ENCODE data around the gene IFIT2.
"Not testable (repeated sequence)": the region's sequence is repeated elsewhere in the genome, so short reads cannot be mapped to it uniquely, and the experiment has no call there.

DNA sequence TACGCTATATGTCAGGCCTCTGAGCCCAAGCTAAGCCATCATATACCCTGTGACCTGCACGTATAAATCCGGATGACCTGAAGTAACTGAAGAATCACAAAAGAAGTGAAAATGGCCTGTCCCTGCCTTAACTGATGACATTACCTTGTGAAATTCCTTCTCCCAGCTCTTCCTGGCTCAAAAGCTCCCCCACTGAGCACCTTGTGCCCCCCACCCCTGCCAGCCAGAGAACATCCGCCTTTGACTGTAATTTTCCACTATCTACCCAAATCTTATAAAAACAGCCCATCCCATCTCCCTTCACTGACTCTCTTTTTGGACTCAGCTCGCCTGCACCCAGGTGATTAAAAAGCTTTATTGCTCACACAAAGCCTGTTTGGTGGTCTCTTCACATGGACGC is 17.1 kb upstream of the IFIT2 start:
- TF ChIP-seq, protein P1, sequence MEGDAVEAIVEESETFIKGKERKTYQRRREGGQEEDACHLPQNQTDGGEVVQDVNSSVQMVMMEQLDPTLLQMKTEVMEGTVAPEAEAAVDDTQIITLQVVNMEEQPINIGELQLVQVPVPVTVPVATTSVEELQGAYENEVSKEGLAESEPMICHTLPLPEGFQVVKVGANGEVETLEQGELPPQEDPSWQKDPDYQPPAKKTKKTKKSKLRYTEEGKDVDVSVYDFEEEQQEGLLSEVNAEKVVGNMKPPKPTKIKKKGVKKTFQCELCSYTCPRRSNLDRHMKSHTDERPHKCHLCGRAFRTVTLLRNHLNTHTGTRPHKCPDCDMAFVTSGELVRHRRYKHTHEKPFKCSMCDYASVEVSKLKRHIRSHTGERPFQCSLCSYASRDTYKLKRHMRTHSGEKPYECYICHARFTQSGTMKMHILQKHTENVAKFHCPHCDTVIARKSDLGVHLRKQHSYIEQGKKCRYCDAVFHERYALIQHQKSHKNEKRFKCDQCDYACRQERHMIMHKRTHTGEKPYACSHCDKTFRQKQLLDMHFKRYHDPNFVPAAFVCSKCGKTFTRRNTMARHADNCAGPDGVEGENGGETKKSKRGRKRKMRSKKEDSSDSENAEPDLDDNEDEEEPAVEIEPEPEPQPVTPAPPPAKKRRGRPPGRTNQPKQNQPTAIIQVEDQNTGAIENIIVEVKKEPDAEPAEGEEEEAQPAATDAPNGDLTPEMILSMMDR (conservative IDR thresholded peaks at IDR 0.05; ENCODE audit: low read length), result not testable (repeated sequence)
- TF ChIP-seq EZH2phosphoT487 (IDR thresholded peaks at IDR 0.05; ENCODE audit: borderline replicate concordance), result not testable (repeated sequence)
